Upper lobe of left lung (tissue), 4 donors: ENCODE data around the gene CIRBP.

Experiments
- CTCF ChIP-seq, 6 experiments: fragments of 450-650 bp in 4 of 6; fragments of 200-600 bp in 2 of 6; sonication (generic) in 2 of 6; IDR thresholded peaks; one replicate each; pipeline ENCODE4 v1.5.1; 2016 to 2019; ENCODE audit warnings: antibody characterized with exemption in 6 of 6
- POLR2A ChIP-seq, 4 donors: fragments of 450-650 bp; IDR thresholded peaks; one replicate each; pipeline ENCODE4 v1.5.1; 2016 to 2017; ENCODE audit warnings: antibody characterized with exemption in 4 of 4, mild to moderate bottlenecking in 2 of 4

DNA sequence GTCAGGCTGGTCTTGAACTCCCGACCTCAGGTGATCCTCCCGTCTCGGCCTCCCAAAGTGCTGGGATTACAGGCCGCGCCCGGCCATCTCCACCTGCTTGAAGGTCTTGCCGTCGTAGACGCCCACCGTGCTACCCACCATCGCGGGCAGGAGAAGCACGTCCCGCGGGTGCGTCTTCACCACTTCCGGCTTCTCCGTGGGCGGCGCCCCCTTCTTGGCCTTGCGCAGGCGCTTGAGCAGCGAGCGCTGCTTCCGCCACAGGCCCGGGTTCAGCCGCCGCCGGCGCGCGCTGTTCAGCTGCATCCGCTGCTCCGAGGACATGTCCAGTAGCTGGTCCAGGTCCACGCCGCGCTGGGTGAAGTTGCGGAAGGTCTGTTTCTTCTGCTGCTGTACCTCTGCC lies 38.2 kb downstream of the CIRBP start:
- no peak for TF ChIP-seq CTCF (IDR thresholded peaks at IDR 0.05)
- TF ChIP-seq POLR2A (IDR thresholded peaks at IDR 0.05), result no peak
